Measurements from ENCODE around the gene SP9.
A peak's percentile ranks its signal among the peaks of the same experiment; 100 is the strongest.

Gene SP9

DNA sequence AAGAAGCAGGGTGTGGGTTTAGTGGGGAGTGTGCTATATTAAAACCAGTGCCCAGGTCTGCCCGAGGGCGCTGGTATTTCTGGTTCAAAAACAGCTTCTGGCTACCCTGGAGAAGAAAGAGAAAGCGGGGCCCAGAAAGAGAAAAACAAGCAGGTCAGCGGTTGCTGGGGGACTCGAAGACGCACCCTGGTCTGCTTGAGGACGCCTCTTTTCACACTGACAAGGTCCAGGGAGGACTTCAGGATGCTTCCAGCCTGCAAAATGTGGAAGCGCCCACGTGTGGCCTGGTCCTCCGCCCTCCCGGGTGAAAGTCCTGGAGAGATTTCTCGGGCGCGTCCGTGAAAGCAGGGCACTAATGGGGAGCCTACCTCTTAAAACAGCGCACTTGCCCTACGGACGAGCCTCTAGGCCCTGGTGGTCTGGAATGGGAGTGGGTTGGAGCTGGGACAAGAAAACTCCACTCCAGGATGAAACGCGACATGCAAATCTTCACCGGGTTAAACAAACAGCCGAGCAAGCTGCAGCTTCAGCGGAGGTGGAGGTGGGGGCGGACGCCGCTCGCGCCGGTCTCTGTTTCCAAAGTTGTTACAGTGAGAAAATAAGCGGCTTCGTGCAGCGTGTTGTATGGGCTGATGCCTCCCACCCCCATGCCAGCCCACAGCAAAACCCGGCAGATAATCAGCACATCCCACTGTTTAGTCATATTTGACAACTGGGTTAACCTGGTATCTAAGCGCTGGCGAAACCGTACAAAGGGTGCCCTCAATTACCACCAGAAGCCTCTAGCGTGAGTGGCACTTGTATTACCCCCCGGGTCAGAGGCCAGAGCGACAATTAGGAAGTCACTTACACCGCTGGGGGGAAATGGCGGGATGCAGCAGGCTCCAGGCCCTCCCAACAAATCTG lies 1.1 kb upstream of the SP9 start:
- DNase-seq (ENCODE audit: low spot score): peak; percentile 34

DNA sequence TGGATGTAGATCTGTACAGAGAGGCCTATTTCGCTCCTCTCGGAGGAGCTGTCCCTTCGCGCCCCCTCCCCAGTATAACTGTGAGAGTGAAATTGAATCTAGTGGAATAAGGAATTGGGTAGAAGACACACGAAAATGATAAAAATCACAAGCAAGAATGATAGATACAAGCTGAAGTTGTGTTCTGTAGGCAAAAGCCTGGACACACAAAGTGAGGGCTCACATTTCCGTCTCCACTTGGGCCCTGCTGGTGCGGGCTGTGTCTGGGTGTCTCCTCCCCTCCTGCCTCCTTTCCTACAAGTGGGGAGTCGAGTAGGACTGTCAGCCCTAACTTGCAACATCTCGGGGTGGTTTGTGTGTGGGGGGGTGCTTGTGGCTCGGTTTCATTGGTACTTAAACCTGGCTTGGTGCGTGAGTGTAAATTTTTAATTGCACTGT lies 457 bp upstream of the SP9 start:
- peak; percentile 60 for DNase-seq (ENCODE audit: low spot score)

DNA sequence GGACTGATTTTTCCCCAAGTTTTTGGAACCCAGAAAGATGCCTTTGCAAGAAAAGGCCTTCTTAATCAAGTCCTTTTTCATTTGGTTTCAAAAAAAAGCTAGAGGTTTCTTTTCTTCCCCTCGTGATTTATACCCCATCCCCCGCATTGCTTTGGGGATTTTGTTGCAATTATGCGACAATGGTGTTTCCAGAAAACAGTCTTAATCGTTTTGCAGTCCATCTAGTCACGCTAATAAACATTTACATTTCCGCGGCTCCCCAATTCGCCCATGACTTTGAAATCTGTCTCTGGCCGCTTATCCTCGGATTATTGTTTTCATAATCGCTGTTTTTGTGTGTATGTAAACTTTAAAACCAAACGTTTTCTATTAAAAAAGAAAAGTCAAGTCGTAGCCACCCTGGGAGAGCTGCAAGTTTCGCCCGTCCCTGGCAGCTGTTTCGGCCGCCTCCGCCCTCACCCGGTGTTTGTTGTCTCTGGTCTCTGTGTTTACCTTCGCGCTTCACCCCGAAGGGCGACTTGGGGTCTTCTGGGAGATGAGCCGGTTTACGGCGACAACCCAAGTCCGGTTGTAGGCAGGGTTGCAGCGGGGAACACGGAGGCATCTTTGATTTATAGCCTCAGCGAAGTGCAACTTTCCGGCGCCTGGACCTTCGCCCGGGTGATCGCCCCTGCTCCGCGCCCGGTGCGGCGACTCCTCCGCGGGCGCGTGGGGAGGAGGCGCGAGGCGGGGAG lies 667 bp downstream of the SP9 start:
- DNase-seq (ENCODE audit: low spot score): no peak

DNA sequence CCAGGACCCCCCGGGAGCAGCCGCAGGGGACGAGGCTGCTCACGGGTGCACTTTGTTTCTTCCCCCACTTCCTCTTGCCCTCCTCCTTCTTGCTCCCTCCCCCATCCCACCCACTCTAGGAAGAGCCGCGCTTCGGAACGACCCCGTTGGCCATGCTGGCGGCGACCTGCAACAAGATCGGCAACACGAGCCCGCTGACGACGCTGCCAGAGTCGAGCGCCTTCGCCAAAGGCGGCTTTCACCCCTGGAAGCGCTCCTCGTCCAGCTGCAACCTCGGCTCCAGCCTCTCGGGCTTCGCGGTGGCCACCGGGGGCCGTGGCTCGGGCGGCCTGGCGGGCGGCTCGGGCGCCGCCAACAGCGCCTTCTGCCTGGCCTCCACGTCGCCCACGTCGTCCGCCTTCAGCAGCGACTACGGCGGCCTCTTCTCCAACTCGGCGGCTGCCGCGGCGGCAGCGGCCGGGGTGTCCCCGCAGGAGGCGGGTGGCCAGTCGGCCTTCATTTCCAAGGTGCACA lies 1.3 kb downstream of the SP9 start:
- peak; percentile 54 for DNase-seq (ENCODE audit: low spot score)

DNA sequence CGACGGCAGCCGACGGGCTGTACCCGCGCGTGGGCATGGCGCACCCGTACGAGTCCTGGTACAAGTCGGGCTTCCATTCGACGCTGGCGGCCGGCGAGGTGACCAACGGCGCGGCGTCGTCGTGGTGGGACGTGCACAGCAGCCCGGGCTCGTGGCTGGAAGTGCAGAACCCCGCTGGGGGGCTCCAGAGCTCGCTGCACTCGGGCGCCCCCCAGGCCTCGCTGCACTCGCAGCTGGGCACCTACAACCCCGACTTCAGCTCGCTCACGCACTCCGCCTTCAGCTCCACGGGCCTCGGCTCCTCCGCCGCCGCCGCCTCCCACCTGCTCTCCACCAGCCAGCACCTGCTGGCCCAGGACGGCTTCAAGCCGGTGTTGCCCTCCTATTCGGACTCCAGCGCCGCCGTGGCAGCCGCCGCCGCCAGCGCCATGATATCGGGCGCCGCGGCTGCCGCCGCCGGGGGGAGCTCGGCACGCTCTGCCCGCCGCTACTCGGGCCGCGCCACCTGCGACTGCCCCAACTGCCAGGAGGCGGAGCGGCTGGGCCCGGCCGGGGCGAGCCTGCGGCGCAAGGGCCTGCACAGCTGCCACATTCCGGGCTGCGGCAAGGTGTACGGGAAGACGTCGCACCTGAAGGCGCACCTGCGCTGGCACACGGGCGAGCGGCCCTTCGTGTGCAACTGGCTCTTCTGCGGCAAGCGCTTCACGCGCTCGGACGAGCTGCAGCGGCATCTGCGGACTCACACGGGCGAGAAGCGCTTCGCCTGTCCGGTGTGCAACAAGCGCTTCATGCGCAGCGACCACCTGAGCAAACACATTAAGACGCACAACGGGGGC lies 2.0 kb downstream of the SP9 start:
- peak; percentile 47 for DNase-seq (ENCODE audit: low spot score)

DNA sequence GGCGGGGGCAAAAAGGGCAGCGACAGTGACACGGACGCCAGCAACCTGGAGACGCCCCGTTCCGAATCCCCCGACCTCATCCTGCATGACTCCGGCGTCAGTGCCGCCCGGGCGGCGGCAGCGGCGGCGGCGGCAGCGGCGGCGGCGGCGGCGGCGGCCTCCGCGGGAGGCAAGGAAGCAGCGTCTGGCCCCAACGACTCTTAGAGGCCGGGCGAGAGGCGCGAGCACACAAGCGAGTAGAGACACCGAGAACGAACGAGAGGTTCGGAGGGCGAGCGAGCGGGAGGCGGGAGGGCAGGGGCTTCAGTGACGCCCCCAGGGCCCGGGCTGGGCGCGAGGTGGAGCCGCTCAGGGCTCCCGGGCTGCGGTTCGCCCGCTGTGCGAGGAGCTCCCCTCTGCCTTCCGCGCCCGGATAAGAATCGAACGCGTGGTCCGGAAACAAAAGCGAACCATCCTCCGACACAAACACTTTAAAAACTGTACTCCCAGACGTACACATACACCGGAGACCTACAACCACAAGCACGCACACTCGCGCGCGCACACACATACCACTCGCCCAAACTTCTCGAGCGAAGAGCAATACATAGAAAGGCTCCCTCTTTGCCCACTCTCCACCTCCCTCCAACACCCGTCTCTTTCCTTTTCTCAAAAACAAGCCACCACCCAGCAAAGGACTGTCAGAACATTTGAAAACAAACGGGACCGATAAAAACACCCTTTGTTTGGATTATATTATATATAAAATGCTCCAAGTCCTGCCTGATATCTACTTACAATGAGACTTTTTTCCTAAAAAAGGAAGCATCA lies 2.8 kb downstream of the SP9 start:
- peak; percentile 35 for DNase-seq (ENCODE audit: low spot score)

DNA sequence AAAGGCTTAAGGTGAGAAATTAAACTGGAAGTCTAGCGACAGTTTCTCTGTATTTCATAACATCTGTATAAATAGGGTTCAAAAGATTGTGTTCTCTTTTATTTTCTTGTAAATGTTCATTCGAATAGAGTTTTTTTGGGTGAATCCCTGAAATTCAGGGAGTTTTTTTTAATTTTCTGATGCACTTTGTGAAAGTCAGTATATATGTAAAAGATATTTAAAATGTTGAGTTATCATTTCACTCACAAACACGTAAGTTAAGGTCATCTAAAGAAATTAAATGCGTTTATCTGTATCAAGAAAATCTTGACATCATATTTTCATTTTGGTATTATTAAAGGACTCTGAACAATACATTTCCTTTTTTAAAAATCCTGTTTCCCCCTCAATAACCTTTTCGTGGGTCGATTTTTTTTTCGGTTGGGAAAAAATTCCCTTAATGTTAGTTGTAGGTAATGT lies 3.4 kb downstream of the SP9 start:
- no peak for DNase-seq (ENCODE audit: low spot score)

DNA sequence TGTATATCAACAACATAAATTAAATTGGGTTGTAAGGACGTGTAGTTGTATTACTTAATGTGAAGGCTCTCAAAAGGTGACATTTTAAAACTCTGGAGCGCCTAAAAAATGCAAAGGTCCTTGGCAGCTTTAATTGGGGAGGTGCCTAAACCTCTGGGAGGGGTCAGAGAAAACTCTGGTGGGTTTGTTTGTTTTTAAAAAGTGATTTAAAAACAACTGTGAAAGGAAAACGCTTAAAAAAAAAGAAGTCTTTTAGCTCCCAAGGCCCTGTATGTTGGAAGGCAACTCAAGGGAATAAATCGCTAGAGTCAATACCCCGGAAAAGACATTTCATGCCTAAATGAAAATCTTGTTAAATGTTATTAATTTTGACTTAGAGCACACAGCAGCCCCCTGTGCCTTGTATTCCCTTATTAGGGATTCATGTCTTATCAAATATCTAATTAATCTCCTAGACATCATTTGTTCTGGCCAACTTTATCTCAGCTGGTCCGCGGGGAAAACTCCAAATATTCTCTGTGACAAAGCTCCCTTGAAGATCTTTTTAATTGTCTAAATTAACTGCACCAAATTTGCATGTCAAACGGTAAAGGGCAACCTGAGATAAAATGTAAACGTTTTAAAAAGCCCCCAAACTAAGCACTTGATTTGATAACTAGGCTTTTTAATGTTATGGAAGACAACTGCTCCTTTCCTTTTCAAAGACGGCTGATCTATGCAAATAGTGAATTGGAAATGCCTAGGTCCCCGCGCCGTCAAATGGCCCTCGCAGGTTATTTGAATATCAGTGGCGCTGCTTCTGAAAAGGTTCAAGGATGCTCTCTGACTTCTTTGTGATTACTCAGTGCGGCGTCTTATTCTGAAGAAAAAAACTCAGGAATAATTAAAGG lies 4.2 kb downstream of the SP9 start:
- no peak for DNase-seq (ENCODE audit: low spot score)

DNA sequence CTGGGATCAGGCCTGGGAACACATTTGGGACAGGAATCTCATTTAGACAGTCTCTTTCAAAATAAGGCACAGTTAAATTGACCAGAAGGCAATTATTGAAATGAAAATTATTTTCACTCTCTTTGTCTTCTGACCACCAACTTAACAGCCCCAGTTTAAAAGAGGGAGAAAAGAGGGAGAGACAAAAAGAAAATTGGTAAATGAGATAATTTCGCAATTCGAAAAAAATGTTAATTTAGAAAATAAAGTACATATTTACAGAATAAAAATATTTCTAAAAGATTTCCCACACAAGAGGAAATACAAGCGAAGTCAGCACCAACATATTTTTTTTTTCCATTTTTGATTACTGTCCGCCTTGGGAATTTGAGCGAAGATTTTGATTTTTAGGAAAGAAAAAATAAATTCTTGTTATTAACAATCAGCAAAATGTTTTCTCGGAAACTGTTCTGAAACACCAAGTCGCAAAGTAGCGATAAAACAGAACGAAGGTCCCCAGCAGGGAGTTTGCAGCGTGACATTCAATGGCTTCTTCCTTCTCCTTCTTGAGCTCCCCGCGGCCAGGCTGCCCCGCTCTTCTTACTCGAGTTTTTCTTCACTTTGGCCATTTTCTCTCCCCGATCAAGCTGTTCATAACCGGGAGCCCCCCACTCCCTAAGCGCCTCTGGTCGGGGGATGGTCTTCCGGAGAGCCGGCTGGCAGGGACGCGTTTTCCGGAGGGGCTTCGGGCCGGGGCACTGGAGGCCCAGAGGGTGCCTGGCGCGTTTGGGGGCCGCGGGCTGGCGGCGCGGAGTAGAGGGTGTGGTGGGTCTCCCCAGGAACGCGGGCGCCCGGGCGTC lies 5.0 kb downstream of the SP9 start:
- DNase-seq (ENCODE audit: low spot score): peak; percentile 16

DNA sequence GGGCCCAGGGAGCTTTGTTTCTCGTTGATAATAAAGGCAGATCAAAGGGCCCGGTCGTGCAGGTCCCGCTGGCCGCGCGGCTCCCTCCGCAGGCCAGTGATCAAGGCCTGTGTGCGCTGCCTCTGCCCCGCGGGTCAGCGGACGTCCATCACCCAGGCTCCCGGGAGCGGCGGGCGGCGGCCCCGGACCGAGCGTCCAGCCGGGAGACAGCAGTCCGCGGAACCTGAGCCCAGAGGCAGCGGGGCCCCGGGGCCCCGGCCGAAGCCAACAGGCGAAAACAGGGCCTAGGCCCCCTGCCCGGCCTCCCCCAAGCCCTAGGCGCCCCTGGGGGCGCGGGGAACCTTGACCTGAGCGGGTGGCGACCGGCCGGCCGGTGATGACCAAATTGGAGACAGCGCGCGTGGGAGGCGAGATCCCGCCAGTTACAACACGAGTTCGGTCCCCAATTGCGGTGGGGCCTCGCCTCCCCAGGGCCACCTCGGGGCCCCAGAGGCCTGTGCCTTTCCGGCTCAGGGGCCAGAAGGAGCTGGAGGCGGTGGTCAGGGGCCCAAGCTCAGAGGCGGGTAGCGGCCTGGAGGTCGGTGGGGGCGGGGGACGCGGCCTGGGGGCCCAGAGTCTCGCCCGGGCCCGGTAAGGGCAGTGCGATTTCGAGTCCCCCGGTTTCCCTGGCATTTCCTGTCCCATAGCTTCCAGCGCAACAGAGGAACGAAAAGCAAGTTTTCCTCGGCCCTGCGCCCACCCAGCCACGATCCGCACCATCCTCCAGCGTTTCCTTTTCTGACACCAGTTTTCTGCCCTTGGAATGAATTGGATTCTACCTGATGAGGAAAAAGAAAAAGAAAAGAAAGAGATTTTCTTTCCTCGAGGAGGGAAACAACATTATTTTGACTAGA lies 5.9 kb downstream of the SP9 start:
- peak; percentile 44 for DNase-seq (ENCODE audit: low spot score)

DNA sequence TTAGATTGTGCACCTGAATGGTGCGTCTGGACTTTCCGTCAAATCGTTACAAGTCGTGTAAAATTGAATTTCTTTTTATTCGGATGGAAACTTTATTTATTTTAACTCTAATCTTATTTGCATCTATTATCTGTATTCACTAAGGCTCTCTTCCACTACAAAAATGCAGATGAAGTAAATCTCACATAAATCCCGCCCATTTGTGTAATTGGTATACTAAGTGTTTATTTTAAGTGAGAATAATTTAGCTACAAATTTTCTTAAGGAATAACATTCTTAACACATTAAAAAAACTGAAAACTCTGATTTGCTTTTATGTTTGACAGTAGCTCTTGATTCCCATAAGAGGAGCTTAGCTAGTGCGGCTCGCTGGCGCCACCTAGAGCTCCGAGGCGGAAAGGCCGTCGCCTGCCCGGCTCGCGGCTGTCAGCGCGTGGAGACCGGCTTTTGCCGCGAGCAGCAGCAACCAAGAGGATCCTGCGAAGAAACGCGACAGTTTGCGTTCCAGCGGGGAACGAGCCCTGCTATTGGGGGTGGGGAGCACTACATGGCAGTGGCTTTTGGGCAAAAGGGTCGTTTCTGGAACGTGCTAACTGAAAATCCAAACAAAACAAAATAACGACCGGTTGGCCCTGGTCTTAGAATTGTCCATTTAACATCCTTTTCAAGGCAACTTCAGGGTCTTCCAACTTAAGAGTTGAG lies 6.7 kb downstream of the SP9 start:
- DNase-seq (ENCODE audit: low spot score): peak; percentile 86

DNA sequence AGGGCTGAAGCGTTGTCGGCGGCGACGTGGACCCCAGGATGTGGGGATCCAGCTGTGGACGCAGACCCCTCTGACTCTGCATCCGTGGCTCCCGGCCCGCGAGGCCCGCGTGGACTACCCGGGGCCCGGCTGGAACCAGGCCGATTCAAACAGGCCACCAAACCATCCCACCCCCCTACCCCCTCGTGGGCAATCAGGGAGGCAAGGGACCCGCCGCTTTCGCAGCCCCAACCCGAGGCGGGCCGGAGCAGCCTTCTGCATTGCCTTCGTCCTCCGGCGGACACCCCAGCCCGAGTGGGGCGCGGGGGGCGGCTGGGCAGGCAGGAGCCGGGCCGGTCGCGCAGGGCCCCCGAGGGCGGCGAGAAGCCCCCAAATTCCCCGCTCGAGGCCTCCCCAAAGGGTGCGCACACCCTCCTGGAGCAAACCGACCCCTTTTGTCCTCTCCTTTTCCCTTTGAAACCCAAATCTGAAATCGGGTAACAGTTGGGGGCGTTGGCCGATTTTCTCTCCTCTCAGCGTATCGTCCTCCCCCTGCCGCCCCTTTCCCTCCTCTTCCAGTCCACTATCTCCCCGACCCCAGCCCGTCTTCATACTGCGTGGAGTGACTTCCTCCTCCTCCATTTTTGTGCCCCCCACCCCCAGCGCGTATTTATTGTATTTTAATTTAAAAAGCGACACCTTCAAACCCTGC lies 7.4 kb downstream of the SP9 start:
- no peak for DNase-seq (ENCODE audit: low spot score)

DNA sequence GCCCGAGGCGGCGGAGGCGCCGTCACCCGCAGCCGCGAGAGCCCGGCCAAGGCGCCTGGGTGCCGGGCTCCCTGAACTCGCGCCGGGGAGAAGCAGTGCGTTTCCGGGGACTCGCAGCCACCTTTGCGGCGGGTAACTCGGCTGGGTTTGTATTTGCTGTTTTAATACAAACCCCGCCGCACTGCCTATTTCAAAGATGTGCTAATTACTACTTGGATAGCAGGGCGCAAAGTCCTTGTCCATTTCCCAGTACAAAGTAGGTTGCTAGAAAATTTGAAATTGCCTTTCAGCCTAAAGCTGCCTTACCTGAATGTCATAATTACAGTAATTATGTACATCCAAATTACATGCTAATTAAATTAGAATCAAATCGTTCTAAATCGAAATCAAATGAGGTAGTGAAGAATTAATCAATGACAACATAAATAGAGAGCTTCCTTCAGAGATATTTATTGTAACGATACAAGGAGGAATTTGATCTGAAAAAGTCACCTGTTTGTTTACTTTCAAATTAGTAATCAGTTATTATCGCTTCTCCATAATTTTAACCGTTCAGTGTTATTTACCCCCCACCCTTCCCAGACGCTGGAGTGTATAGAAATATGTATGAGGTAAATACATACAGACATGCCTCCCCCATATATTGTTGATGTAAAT lies 8.1 kb downstream of the SP9 start:
- no peak for DNase-seq (ENCODE audit: low spot score)

DNA sequence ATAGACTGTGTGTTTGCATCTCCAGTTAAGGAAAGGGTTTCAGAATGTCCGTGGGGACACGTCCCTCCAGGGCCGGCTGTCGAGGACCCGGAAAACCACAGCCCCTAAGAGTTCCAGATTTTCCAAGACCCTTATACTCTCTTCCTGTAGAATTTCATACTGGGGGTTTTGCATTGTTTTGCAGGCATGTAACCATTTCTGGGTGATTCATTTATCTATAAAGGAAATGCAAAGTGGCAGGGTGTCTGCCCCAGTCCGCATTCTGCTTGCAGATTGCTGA lies 8.5 kb downstream of the SP9 start:
- no peak for DNase-seq (ENCODE audit: low spot score)

DNA sequence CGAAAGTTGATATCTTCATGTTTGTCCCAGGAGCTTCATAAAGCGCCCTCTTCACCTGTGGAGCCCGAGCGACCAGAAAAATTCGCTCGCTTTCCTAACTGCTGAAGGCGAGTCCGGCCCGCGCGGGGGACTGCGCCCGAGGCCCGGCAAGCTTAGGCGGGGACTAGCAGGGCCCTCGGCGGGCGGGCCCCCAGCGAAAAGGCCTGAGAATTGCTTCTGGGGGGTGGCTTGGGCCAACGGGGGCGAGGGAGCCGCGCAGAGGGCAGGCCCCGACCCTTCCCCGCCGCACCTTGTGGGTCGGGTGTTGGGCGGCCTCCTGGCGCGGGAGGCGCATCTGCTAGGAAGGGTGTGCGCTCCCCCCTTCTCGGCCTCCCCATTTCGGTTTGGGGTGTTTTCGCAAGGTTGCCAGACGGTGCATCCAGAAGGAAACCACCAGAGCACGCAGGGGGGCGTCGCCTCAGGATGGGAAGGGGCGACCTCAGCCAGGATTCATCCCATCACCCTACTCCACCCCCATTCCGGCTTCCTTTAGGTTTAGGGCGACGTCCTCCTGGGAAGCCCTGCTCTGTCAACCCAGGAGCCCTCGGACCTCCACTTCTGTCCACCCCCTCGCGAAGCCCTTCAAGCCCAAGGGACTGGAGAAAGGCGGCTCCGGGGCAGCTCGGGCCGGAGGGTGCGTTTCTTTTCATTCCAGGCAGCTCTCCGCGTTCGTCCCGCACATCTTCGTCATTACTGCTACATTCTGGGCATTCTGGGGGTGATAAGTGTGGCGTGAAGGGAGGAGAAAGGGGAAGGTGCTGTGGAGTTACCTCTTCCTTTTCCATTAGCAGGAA lies 9.1 kb downstream of the SP9 start:
- no peak for DNase-seq (ENCODE audit: low spot score)

All from GM03348 (cell line).